ENCODE data around the gene TBC1D22A. TPM values are rescaled to one million over a fixed set of nuclear protein-coding genes. Genes with fewer than 3 reads are reported as not detected.

Gene TBC1D22A
- total RNA-seq, 1 experiment from 2014 or later = 32.6 TPM

DNA sequence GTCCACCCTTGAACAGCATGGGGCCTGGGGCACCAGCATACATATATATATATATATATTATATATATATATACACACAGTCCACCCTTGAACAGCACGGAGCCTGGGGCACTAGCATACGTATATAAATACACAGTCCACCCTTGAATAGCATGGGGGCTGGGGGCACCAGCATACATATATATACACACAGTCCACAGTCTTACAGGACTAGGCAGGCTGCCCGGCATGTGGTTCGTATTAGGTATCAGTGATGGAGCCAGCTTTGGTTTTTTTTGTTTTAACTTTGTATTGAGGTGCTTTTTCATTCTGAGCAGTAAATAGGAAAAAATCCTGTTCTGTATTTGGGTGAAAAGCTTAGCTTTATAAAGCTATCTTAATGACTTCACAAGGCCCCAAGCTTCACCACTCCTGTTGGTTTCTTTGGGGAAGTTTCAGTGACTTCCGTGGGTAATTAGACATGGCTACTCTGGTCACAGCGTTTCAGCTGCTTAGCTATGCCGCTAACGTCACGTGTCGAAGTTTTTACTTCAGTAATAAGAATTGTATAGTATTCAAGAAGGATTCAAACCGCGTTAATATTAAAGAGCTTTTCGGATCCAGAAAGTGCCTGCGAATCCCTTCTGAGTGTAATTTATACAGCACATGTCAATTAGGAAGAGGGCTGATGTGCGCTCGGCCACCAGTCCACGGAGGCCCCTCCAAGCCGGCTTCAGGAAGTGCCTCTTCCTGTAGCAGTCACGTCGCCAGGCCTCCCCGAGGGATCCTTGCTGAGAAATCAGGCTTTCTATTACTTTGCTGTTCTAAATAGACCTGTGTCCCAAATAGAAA lies 179.7 kb downstream of the TBC1D22A start:
- TF ChIP-seq, protein P1, sequence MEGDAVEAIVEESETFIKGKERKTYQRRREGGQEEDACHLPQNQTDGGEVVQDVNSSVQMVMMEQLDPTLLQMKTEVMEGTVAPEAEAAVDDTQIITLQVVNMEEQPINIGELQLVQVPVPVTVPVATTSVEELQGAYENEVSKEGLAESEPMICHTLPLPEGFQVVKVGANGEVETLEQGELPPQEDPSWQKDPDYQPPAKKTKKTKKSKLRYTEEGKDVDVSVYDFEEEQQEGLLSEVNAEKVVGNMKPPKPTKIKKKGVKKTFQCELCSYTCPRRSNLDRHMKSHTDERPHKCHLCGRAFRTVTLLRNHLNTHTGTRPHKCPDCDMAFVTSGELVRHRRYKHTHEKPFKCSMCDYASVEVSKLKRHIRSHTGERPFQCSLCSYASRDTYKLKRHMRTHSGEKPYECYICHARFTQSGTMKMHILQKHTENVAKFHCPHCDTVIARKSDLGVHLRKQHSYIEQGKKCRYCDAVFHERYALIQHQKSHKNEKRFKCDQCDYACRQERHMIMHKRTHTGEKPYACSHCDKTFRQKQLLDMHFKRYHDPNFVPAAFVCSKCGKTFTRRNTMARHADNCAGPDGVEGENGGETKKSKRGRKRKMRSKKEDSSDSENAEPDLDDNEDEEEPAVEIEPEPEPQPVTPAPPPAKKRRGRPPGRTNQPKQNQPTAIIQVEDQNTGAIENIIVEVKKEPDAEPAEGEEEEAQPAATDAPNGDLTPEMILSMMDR (IDR thresholded peaks at IDR 0.05; ENCODE audit: insufficient read depth in 1 of 2, low read depth in 1 of 2, low read length in 1 of 2, severe bottlenecking in 1 of 2, unreplicated experiment in 1 of 2) = no peak
- no peaks in the 10 kb centered on the region for H3K9me3 Mint-ChIP-seq (ENCODE audit: unreplicated experiment)
- peaks cover 3% of the 10 kb centered on the region; the same call in 1 of the 2 replicates for H3K4me1 ChIP-seq
- no peak overlapping the region for H3K4me3 Mint-ChIP-seq (ENCODE audit: unreplicated experiment)
- H3K27me3 ChIP-seq (replicated peaks; ENCODE audit: control insufficient read depth, insufficient read depth, low read length) = no peaks in the 10 kb centered on the region
- intact Hi-C loops (cut with micrococcal nuclease; ENCODE audit: unreplicated experiment) = no loop called here
- no peak overlapping the region for H3K4me3 ChIP-seq (ENCODE audit: low read depth, low read length)
- no peaks in the 10 kb centered on the region for H3K9me3 ChIP-seq
- H3K27ac Mint-ChIP-seq (ENCODE audit: unreplicated experiment) = no peak overlapping the region
- no peak for DNase-seq
- peaks cover 29% of the 10 kb centered on the region for H3K36me3 Mint-ChIP-seq (ENCODE audit: insufficient read depth, unreplicated experiment)
- POLR2A ChIA-PET = no interaction called here
- no peaks in the 10 kb centered on the region for H3K27me3 Mint-ChIP-seq (ENCODE audit: insufficient read depth, unreplicated experiment)
- CTCF ChIA-PET = no interaction called here
- H3K4me1 Mint-ChIP-seq (ENCODE audit: low read depth, unreplicated experiment) = no peaks in the 10 kb centered on the region
- 0 out of 2 replicates have a peak, but pooled peaks cover 1% of the 10 kb centered on the region for H3K36me3 ChIP-seq (ENCODE audit: control insufficient read depth, insufficient read depth, low read length)
- no TSS peak for BruUV-seq (replicated peaks)

GRCh38 chr22:46942799-46943785 lies 180.6 kb downstream of the TBC1D22A start:
- Histone ChIP-seq H3K4me1 (no peaks in the 10 kb centered on the region), H3K4me3 (ENCODE audit: low read depth, low read length) (no peak overlapping the region), H3K27me3 (replicated peaks; ENCODE audit: control insufficient read depth, insufficient read depth, low read length) (no peaks in the 10 kb centered on the region), H3K36me3 (ENCODE audit: control insufficient read depth, insufficient read depth, low read length) (0 out of 2 replicates have a peak, but pooled peaks cover 1% of the 10 kb centered on the region), H3K9me3 (no peaks in the 10 kb centered on the region)
- no peaks in the 10 kb centered on the region for H3K9me3 Mint-ChIP-seq (ENCODE audit: unreplicated experiment)
- intact Hi-C loops (cut with micrococcal nuclease; ENCODE audit: unreplicated experiment) = no loop called here
- no peaks in the 10 kb centered on the region for H3K4me1 Mint-ChIP-seq (ENCODE audit: low read depth, unreplicated experiment)
- DNase-seq = no peak
- TF ChIP-seq, protein P1 (IDR thresholded peaks at IDR 0.05; ENCODE audit: insufficient read depth in 1 of 2, low read depth in 1 of 2, low read length in 1 of 2, severe bottlenecking in 1 of 2, unreplicated experiment in 1 of 2) = no peak
- CTCF ChIA-PET = no interaction called here
- H3K27ac Mint-ChIP-seq (ENCODE audit: unreplicated experiment) = no peak overlapping the region
- POLR2A ChIA-PET = no interaction called here
- no peaks in the 10 kb centered on the region for H3K27me3 Mint-ChIP-seq (ENCODE audit: insufficient read depth, unreplicated experiment)
- peaks cover 29% of the 10 kb centered on the region for H3K36me3 Mint-ChIP-seq (ENCODE audit: insufficient read depth, unreplicated experiment)
- H3K4me3 Mint-ChIP-seq (ENCODE audit: unreplicated experiment) = no peak overlapping the region
- no TSS peak for BruUV-seq (replicated peaks)

DNA sequence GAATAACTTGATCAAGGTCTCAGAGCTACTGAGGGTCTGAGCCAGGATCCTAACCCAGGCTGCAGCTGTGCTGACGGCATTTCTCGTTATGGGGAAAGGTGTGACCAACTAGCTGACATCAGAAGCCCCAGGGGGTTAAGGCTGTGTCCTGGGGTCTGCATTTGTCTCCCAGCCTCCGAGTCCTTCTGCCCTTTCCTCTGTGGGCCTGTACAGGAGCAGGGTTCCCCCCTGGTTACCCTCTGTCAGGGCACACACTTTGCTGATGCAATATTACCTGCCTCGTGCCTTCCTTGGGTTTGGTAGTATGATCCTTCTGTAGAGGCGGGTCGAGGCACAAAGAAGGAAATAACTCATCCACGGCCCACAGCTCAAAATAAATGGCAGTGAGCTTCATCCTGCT lies 183.0 kb downstream of the TBC1D22A start:
- no TSS peak for BruUV-seq (replicated peaks)
- Mint-ChIP-seq H3K9me3 (ENCODE audit: unreplicated experiment) (no peaks in the 10 kb centered on the region), H3K27me3 (ENCODE audit: insufficient read depth, unreplicated experiment) (no peaks in the 10 kb centered on the region), H3K4me1 (ENCODE audit: low read depth, unreplicated experiment) (no peaks in the 10 kb centered on the region), H3K4me3 (ENCODE audit: unreplicated experiment) (no peak overlapping the region), H3K27ac (ENCODE audit: unreplicated experiment) (no peak overlapping the region), H3K36me3 (ENCODE audit: insufficient read depth, unreplicated experiment) (peaks cover 32% of the 10 kb centered on the region)
- TF ChIP-seq, protein P1 (IDR thresholded peaks at IDR 0.05; ENCODE audit: insufficient read depth in 1 of 2, low read depth in 1 of 2, low read length in 1 of 2, severe bottlenecking in 1 of 2, unreplicated experiment in 1 of 2) = no peak
- intact Hi-C loops (cut with micrococcal nuclease; ENCODE audit: unreplicated experiment) = no loop called here
- no peaks in the 10 kb centered on the region for H3K27me3 ChIP-seq (replicated peaks; ENCODE audit: control insufficient read depth, insufficient read depth, low read length)
- H3K36me3 ChIP-seq (ENCODE audit: control insufficient read depth, insufficient read depth, low read length) = peaks cover 1% of the 10 kb centered on the region; the same call in 1 of the 2 replicates
- no peak for DNase-seq
- CTCF ChIA-PET = no interaction called here
- H3K9me3 ChIP-seq = no peaks in the 10 kb centered on the region
- no peaks in the 10 kb centered on the region for H3K4me1 ChIP-seq
- POLR2A ChIA-PET = no interaction called here
- no peak overlapping the region for H3K4me3 ChIP-seq (ENCODE audit: low read depth, low read length)
